ENCODE measurements around the gene GAS2L2. TPM values are rescaled to one million over a fixed set of nuclear protein-coding genes. Genes with fewer than 3 reads are reported as not detected.
A peak's percentile ranks its signal among the peaks of the same experiment; 100 is the strongest.

GAS2L2 gene
- total RNA-seq, 1 experiment from 2014 or later, result not detected

DNA sequence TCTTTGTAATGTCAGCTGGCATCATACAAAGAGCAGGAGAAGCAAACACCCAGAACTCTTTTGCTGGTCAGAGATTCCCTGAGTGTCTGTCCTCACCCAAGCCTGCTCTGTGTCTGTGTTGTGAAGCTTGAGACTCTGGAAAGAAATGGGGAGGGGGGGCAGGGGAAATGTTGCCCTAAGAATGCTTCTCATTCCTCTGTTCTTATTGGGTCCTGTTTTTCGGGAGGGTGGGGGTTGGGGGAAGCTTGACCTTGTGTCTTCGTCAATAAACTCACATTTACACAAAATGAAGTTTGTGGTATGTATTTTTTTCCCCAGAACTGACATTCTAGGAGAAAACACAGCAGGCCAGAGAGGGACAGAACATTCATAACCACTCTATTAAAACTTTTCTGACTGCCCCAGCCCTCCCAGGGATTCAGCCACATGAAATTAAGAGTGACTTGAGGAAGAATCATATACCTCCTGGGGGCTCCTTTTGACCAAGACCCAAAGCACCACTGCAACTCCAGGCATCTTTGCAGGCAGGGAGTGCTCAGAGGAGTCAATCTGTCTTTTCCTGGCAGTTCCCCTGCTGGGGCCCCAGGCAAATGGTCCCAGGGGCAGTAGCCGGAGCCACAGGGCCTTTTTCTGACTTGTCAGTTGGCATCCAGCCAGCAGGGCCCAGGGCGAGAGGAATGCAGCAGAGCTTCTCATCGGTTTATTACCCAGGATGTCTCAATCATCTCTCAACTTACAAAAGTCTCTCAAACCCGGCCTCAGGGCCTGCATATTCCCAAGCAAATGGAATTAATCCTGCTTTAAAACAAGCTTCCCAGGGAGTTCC is 26.7 kb downstream of the GAS2L2 start:
- no peaks in the 10 kb centered on the region for H3F3A ChIP-seq (ENCODE audit: insufficient read depth, low read depth)
- H3K27ac ChIP-seq, result no peak overlapping the region
- no peaks in the 10 kb centered on the region for H3K79me2 ChIP-seq (ENCODE audit: low read depth)
- no peak overlapping the region for H3K4me3 ChIP-seq
- no TSS peak for BruUV-seq (replicated peaks)
- peaks cover 7% of the 10 kb centered on the region for H4K20me1 ChIP-seq (ENCODE audit: insufficient read depth)
- no peaks in the 10 kb centered on the region; the same call in 1 of the 2 replicates for H3K36me3 ChIP-seq (ENCODE audit: low read depth)
- intact Hi-C loops (cut with micrococcal nuclease; ENCODE audit: unreplicated experiment), result no loop called here
- TF ChIP-seq, protein P1, sequence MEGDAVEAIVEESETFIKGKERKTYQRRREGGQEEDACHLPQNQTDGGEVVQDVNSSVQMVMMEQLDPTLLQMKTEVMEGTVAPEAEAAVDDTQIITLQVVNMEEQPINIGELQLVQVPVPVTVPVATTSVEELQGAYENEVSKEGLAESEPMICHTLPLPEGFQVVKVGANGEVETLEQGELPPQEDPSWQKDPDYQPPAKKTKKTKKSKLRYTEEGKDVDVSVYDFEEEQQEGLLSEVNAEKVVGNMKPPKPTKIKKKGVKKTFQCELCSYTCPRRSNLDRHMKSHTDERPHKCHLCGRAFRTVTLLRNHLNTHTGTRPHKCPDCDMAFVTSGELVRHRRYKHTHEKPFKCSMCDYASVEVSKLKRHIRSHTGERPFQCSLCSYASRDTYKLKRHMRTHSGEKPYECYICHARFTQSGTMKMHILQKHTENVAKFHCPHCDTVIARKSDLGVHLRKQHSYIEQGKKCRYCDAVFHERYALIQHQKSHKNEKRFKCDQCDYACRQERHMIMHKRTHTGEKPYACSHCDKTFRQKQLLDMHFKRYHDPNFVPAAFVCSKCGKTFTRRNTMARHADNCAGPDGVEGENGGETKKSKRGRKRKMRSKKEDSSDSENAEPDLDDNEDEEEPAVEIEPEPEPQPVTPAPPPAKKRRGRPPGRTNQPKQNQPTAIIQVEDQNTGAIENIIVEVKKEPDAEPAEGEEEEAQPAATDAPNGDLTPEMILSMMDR (conservative IDR thresholded peaks at IDR 0.05), result no peak
- TF ChIP-seq EZH2 (IDR thresholded peaks at IDR 0.05; ENCODE audit: low read depth), result no peak
- no peaks in the 10 kb centered on the region for H3K9me2 ChIP-seq (ENCODE audit: insufficient read depth)
- H3K4me2 ChIP-seq, result no peak overlapping the region
- H3K4me1 ChIP-seq (replicated peaks; ENCODE audit: insufficient read depth), result peaks cover 14% of the 10 kb centered on the region
- DNase-seq, result peak; percentile 74 to 78
- POLR2A ChIA-PET (ENCODE audit: unreplicated experiment), result no interaction called here
- no peaks in the 10 kb centered on the region for H3K9me3 ChIP-seq (ENCODE audit: insufficient read depth, low read depth)
- H3K27me3 ChIP-seq (ENCODE audit: insufficient read depth, low read depth), result no peaks in the 10 kb centered on the region
- CTCF ChIA-PET, result interaction anchor here (0.5 kb wide), 1 partner anchor 70 kb away, joined by 3 read pairs; no protein-coding TSS in a partner anchor
- H2AFZ ChIP-seq, result no peak overlapping the region

DNA sequence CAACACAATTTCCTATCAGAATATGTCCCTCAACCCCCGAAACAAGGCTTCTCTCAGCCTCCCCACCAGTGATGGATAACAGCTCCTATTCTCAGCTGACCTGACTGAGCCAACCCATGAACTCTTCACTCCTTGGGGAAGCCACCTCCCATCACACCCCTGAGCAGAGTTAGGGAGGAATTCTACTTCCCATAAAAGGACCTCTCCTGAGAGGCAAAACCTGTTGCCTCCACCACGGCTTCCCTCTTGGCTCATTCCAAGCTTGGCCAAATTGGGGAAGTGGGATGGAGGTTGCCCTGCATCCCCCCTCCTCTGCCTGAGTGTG is 27.3 kb downstream of the GAS2L2 start:
- peaks cover 14% of the 10 kb centered on the region for H3K4me1 ChIP-seq (replicated peaks; ENCODE audit: insufficient read depth)
- H3K9me3 ChIP-seq (ENCODE audit: insufficient read depth, low read depth), result no peaks in the 10 kb centered on the region
- TF ChIP-seq, protein P1 (conservative IDR thresholded peaks at IDR 0.05), result no peak
- TF ChIP-seq EZH2 (IDR thresholded peaks at IDR 0.05; ENCODE audit: low read depth), result no peak
- ChIA-PET CTCF (no interaction called here), POLR2A (ENCODE audit: unreplicated experiment) (no interaction called here)
- H3K9me2 ChIP-seq (ENCODE audit: insufficient read depth), result no peaks in the 10 kb centered on the region
- no peaks in the 10 kb centered on the region; the same call in 1 of the 2 replicates for H3K36me3 ChIP-seq (ENCODE audit: low read depth)
- H3K27ac ChIP-seq, result no peak overlapping the region
- BruUV-seq (replicated peaks), result no TSS peak
- H2AFZ ChIP-seq, result no peak overlapping the region
- H3K79me2 ChIP-seq (ENCODE audit: low read depth), result no peaks in the 10 kb centered on the region
- intact Hi-C loops (cut with micrococcal nuclease; ENCODE audit: unreplicated experiment), result no loop called here
- H3K27me3 ChIP-seq (ENCODE audit: insufficient read depth, low read depth), result no peaks in the 10 kb centered on the region
- H3K4me2 ChIP-seq, result no peak overlapping the region
- DNase-seq, result no peak
- H3F3A ChIP-seq (ENCODE audit: insufficient read depth, low read depth), result no peaks in the 10 kb centered on the region
- H4K20me1 ChIP-seq (ENCODE audit: insufficient read depth), result peaks cover 7% of the 10 kb centered on the region
- no peak overlapping the region for H3K4me3 ChIP-seq

DNA sequence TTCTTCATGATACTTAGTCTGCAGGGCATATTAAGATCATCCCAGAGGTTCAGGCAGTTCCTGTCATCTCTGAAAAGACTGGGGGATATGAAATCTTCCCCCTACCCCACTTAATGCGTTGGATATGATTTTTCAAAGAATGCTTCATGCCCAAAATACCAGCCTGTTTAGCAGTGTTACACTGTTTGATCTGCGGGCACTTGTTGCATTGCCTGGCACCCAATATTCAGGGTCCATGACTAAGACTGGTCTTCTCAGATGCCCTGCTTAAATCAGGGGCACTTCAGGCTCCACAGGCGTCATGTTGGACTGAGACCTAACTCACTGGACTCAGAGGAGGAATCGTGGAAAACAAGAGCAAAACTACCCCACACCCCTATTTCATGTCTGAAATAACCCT is 28.0 kb downstream of the GAS2L2 start:
- peaks cover 14% of the 10 kb centered on the region for H3K4me1 ChIP-seq (replicated peaks; ENCODE audit: insufficient read depth)
- DNase-seq, result no peak
- peaks cover 1% of the 10 kb centered on the region; the same call in 1 of the 2 replicates for H3K36me3 ChIP-seq (ENCODE audit: low read depth)
- H4K20me1 ChIP-seq (ENCODE audit: insufficient read depth), result peaks cover 7% of the 10 kb centered on the region
- H3K27me3 ChIP-seq (ENCODE audit: insufficient read depth, low read depth), result no peaks in the 10 kb centered on the region
- no TSS peak for BruUV-seq (replicated peaks)
- no peak overlapping the region for H3K4me3 ChIP-seq
- H3K27ac ChIP-seq, result no peak overlapping the region
- H3K4me2 ChIP-seq, result no peak overlapping the region
- no peaks in the 10 kb centered on the region for H3K9me3 ChIP-seq (ENCODE audit: insufficient read depth, low read depth)
- ChIA-PET POLR2A (ENCODE audit: unreplicated experiment) (no interaction called here), CTCF (no interaction called here)
- no peak overlapping the region for H2AFZ ChIP-seq
- no peaks in the 10 kb centered on the region for H3K79me2 ChIP-seq (ENCODE audit: low read depth)
- no peaks in the 10 kb centered on the region for H3K9me2 ChIP-seq (ENCODE audit: insufficient read depth)
- no peak for TF ChIP-seq EZH2 (IDR thresholded peaks at IDR 0.05; ENCODE audit: low read depth)
- TF ChIP-seq, protein P1 (conservative IDR thresholded peaks at IDR 0.05), result no peak
- no peaks in the 10 kb centered on the region for H3F3A ChIP-seq (ENCODE audit: insufficient read depth, low read depth)
- intact Hi-C loops (cut with micrococcal nuclease; ENCODE audit: unreplicated experiment), result no loop called here

Measured in PC-9 (cell line).